Hepatocyte (in vitro differentiated cells): ENCODE measurements around the gene IKBKE. TPM values are rescaled to one million over a fixed set of nuclear protein-coding genes. Genes with fewer than 3 reads are reported as not detected.

Source experiments
- DNase-seq: peaks from one replicate; pipeline ENCODE4 v3.0.0-alpha.2; 2016; ENCODE audit warnings: low spot score
- H2AFZ ChIP-seq: fragments of 200-600 bp; sonication (generic); 2 replicates; pipeline ENCODE4 v1.6.0; 2016; ENCODE audit warnings: antibody characterized with exemption, mild to moderate bottlenecking
- H3K27ac ChIP-seq: fragments of 200-600 bp; sonication (generic); 2 replicates; pipeline ENCODE4 v1.5.1; 2016; ENCODE audit warnings: mild to moderate bottlenecking
- H3K27me3 ChIP-seq: fragments of 200-600 bp; sonication (generic); 2 replicates; pipeline ENCODE4 v1.6.1; 2016
- H3K36me3 ChIP-seq: fragments of 200-600 bp; sonication (generic); replicated peaks from 2 replicates; pipeline ENCODE4 v1.5.1; 2016; ENCODE audit warnings: low read depth; ENCODE audit not compliant: insufficient read depth
- H3K4me1 ChIP-seq: fragments of 200-600 bp; sonication (generic); 2 replicates; pipeline ENCODE4 v1.5.1; 2016; ENCODE audit warnings: mild to moderate bottlenecking, moderate library complexity; ENCODE audit not compliant: insufficient read depth
- H3K4me2 ChIP-seq: fragments of 200-600 bp; sonication (generic); 2 replicates; pipeline ENCODE4 v1.6.0; 2016
- H3K4me3 ChIP-seq: fragments of 200-600 bp; sonication (generic); 2 replicates; pipeline ENCODE4 v1.5.1; 2016; ENCODE audit warnings: mild to moderate bottlenecking
- H3K79me2 ChIP-seq: fragments of 200-600 bp; sonication (generic); 2 replicates; pipeline ENCODE4 v1.6.0; 2017; ENCODE audit warnings: mild to moderate bottlenecking
- H3K9me2 ChIP-seq: fragments of 200-600 bp; sonication (generic); replicated peaks from 2 replicates; pipeline ENCODE4 v1.6.0; 2017; ENCODE audit warnings: mild to moderate bottlenecking; ENCODE audit not compliant: insufficient read depth
- H3K9me3 ChIP-seq: fragments of 200-600 bp; sonication (generic); 2 replicates; pipeline ENCODE4 v1.5.1; 2016; ENCODE audit warnings: low read depth, mild to moderate bottlenecking
- H4K20me1 ChIP-seq: fragments of 200-600 bp; sonication (generic); 2 replicates; pipeline ENCODE4 v1.6.0; 2016; ENCODE audit warnings: mild to moderate bottlenecking; ENCODE audit not compliant: insufficient read depth, poor library complexity, severe bottlenecking
- EZH2 ChIP-seq: fragments of 200-600 bp; sonication (generic); IDR thresholded peaks from 2 replicates; pipeline ENCODE4 v1.6.1; 2016; ENCODE audit warnings: antibody characterized with exemption, mild to moderate bottlenecking, borderline replicate concordance
- EZH2phosphoT487 ChIP-seq: fragments of 200-600 bp; sonication (generic); IDR thresholded peaks from one replicate; pipeline ENCODE4 v1.6.1; 2018; ENCODE audit warnings: antibody characterized with exemption, mild to moderate bottlenecking, low read depth, moderate library complexity; ENCODE audit not compliant: unreplicated experiment, severe bottlenecking
- WGBS: methylation state at CpG from one replicate; pipeline ENCODE4 v1.1.6; 2016; ENCODE audit warnings: low lambda C conversion rate; ENCODE audit errors: missing lambda C conversion rate; 5-methylcytosine and 5-hydroxymethylcytosine counted together
- microRNA-seq: library from miRNA; unstranded; fragments of <30 nt; microRNA quantifications from one replicate; pipeline ENCODE4, GENCODE V29; 2017
- polyA plus RNA-seq: library from polyadenylated mRNA; unstranded; fragments of >200 nt; fragmentation: Nextera tagmentation; extraction: Ambion mirVana; gene quantifications from 2 replicates; pipeline ENCODE4 v1.2.1, GENCODE V29; 2016
- small RNA-seq: library from RNA; depleted of rRNA; stranded (forward); fragments of <200 nt; gene quantifications from one replicate; pipeline ENCODE3, GENCODE V24; 2014
- total RNA-seq: library from RNA; depleted of rRNA; stranded (reverse); fragments of >200 nt; gene quantifications from 2 replicates; pipeline ENCODE4 v1.2.3, GENCODE V29; 2014
- TF ChIP-seq, protein P1 (sequence below): fragments of 200-600 bp; sonication (generic); IDR thresholded peaks from 2 replicates; pipeline ENCODE4 v1.5.1; 2016; ENCODE audit warnings: antibody characterized with exemption, mild to moderate bottlenecking; ENCODE audit not compliant: poor library complexity

Gene IKBKE
- total and polyA plus RNA-seq, 2 experiments from 2014 or later, result 5.9 to 6.4 TPM

DNA sequence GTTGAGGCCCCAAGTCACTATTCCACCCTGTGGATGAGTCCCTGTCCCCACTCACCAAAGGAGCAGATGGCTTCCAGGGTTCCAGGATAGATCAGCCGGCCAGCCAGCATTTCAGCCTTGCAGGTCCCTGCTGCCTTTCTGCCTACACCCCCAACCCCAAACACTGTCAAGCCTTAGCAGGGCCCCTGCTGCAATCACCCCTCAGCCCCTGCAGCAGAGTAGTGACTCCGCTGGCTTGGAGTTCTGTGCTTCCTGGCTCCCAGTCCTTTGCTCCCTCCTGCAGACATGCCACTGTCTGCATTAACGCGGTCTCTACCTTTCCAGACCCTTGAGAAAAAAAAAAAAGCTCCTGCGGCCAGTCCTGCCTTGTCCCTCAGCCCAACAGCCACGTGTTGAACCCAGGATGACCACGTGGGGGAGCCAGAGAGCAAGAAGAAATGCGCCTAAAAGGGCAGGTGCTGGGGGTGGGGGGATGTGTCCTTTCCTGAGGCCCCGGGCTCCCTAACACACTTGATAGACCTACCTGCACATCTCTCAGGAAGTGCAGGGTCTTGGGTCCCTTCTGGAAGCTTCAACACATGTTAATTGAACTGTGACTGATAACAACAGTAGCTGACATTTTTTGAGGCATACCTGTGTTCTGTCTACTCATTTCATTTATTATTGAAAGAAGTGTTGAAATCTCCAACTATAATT, 74.4 kb downstream of the IKBKE start:
- H3K36me3 ChIP-seq, result no peaks in the 10 kb centered on the region
- H3K4me1 ChIP-seq, result no peaks in the 10 kb centered on the region
- H3K9me2 ChIP-seq, result no peaks in the 10 kb centered on the region
- no peak overlapping the region for H3K4me2 ChIP-seq
- no peak overlapping the region for H3K27ac ChIP-seq
- no peaks in the 10 kb centered on the region for H3K27me3 ChIP-seq
- H4K20me1 ChIP-seq, result no peaks in the 10 kb centered on the region
- TF ChIP-seq, protein P1, sequence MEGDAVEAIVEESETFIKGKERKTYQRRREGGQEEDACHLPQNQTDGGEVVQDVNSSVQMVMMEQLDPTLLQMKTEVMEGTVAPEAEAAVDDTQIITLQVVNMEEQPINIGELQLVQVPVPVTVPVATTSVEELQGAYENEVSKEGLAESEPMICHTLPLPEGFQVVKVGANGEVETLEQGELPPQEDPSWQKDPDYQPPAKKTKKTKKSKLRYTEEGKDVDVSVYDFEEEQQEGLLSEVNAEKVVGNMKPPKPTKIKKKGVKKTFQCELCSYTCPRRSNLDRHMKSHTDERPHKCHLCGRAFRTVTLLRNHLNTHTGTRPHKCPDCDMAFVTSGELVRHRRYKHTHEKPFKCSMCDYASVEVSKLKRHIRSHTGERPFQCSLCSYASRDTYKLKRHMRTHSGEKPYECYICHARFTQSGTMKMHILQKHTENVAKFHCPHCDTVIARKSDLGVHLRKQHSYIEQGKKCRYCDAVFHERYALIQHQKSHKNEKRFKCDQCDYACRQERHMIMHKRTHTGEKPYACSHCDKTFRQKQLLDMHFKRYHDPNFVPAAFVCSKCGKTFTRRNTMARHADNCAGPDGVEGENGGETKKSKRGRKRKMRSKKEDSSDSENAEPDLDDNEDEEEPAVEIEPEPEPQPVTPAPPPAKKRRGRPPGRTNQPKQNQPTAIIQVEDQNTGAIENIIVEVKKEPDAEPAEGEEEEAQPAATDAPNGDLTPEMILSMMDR, result peak; percentile 88
- no peak for TF ChIP-seq EZH2phosphoT487
- no peak overlapping the region for H2AFZ ChIP-seq
- WGBS, result 11% methylated on average over 9 of the region's 9 CpGs
- peak; percentile 78 for DNase-seq
- no peaks in the 10 kb centered on the region for H3K9me3 ChIP-seq
- no peak overlapping the region for H3K4me3 ChIP-seq
- H3K79me2 ChIP-seq, result no peaks in the 10 kb centered on the region

DNA sequence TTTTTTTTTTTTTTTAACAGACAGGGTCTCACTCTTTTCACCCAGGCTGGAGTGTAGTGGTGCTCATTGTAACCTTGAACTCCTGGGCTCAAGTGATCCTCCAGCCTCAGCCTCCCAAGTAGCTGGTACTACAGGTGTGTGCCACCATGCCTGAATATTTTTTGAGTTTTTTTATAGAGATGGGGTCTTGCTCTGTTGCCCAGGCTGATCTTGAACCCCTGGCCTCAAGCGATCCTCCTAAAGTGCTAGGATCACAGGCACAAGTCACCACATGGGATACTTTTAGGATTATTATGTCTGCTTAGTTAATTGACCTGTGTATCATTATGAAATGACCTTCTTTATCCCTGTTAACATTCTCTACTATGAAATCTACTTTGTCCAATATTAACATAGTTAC, 75.1 kb downstream of the IKBKE start:
- Histone ChIP-seq H3K9me2 (no peaks in the 10 kb centered on the region), H3K27ac (no peak overlapping the region), H4K20me1 (no peaks in the 10 kb centered on the region), H3K79me2 (no peaks in the 10 kb centered on the region), H3K4me3 (no peak overlapping the region), H2AFZ (no peak overlapping the region), H3K9me3 (no peaks in the 10 kb centered on the region), H3K4me1 (no peaks in the 10 kb centered on the region), H3K27me3 (no peaks in the 10 kb centered on the region), H3K4me2 (no peak overlapping the region), H3K36me3 (no peaks in the 10 kb centered on the region)
- WGBS, result 96% methylated on average over 1 of the region's 1 CpG
- no peak for DNase-seq
- TF ChIP-seq EZH2 (no peak), EZH2phosphoT487 (no peak)
- TF ChIP-seq, protein P1, result no peak

Small RNAs within 50 kb of the gene (microRNA-seq; reads per million reads assigned to microRNA genes)
- gene MIR6769B, result not detected

Small RNAs within 50 kb of the gene (small RNA-seq; reads per million reads assigned to genes)
- not detected for gene MIR6769B

Other genes starting within 250 kb of the IKBKE start
- gene RASSF5, start 37.1 kb downstream of the IKBKE start, total RNA-seq, result 2.0 TPM in 2 replicates
- gene RASSF5, start 37.1 kb downstream of the IKBKE start, polyA plus RNA-seq, result 1.6 and 2.3 TPM in 2 replicates
- 30.1 and 40.4 TPM in 2 replicates for gene EIF2D, start 142.0 kb downstream of the IKBKE start, total RNA-seq
- gene EIF2D, start 142.0 kb downstream of the IKBKE start, polyA plus RNA-seq, result 25.7 and 27.7 TPM in 2 replicates
- gene DYRK3, start 165.1 kb downstream of the IKBKE start, total RNA-seq, result 4.6 and 6.2 TPM in 2 replicates
- gene DYRK3, start 165.1 kb downstream of the IKBKE start, polyA plus RNA-seq, result 5.8 and 8.9 TPM in 2 replicates
- 38.9 and 39.4 TPM in 2 replicates for gene MAPKAPK2, start 214.4 kb downstream of the IKBKE start, total RNA-seq
- gene MAPKAPK2, start 214.4 kb downstream of the IKBKE start, polyA plus RNA-seq, result 12.8 and 13.3 TPM in 2 replicates